Mucosa of descending colon (tissue), 3 donors: ENCODE data around the gene ECHDC3. TPM values are rescaled to one million over a fixed set of nuclear protein-coding genes. Genes with fewer than 3 reads are reported as not detected.

Experiments used
- ATAC-seq: fragments of 200-7000 bp; cut with Tn5 transposase; one replicate; pipeline ENCODE4 v1.9.1; 2020; ENCODE audit warnings: mild to moderate bottlenecking, moderate library complexity
- DNase-seq, 3 donors: peaks; one replicate each; pipeline ENCODE4 v3.0.0-alpha.2; 2020
- H3K36me3 ChIP-seq: fragments of 200-600 bp; one replicate; pipeline ENCODE4 v1.8.0; 2021; ENCODE audit warnings: low read depth, mild to moderate bottlenecking
- H3K4me1 ChIP-seq: fragments of 200-600 bp; one replicate; pipeline ENCODE4 v1.8.0; 2021; ENCODE audit warnings: low read depth, mild to moderate bottlenecking
- H3K4me3 ChIP-seq: fragments of 200-600 bp; one replicate; pipeline ENCODE4 v1.8.0; 2021; ENCODE audit warnings: mild to moderate bottlenecking
- H3K9me3 ChIP-seq: fragments of 200-600 bp; one replicate; pipeline ENCODE4 v1.8.0; 2021; ENCODE audit warnings: mild to moderate bottlenecking
- CTCF ChIP-seq: fragments of 200-600 bp; IDR thresholded peaks from one replicate; pipeline ENCODE4 v1.8.0; 2022; ENCODE audit warnings: antibody characterized with exemption, mild to moderate bottlenecking
- intact Hi-C, 2 donors: fragments of 100-400 bp; cut with DNase I in 1 of 2; cut with micrococcal nuclease in 1 of 2; formaldehyde crosslinking; loops; one replicate each; pipeline versions ENCODE4 v1.11.0 to v1.11.1; 2022; cut with DNase I, micrococcal nuclease
- total RNA-seq, 3 donors: library from RNA; stranded (reverse); fragmentation: NEBNext Ultra II Directional in 2 of 3; extraction: Animal tissue kit (Norgen Biotek cat#: 25700) in 2 of 3; gene quantifications; one replicate each; pipeline versions ENCODE4 v1.2.1 to v1.2.4, GENCODE V29; 2021 to 2023
- donor health status: DM: no; HTN: no; CAD: no; lungs with moderate emphysema.
- donor health status: DM: no; HTN: no; CAD: no.
- donor health status: DM: no; HTN: yes; CAD: no.

The ECHDC3 gene
- total RNA-seq, 3 donors from 2014 or later, result 0.43 to 9.4 (median 1.3) TPM

- TF ChIP-seq CTCF, result no peak
- Histone ChIP-seq H3K36me3 (no peaks in the 10 kb centered on the region), H3K4me3 (no peak overlapping the region), H3K4me1 (peaks cover 2% of the 10 kb centered on the region), H3K9me3 (no peaks in the 10 kb centered on the region)
- DNase-seq (no peak), ATAC-seq (no peak)
- intact Hi-C loops, result no loop called here
Measured at GRCh38 chr10:11740907-11741306, 1.3 kb upstream of the ECHDC3 start.

GRCh38 chr10:11741608-11742007 is 574 bp upstream of the ECHDC3 start:
- no peaks in the 10 kb centered on the region for H3K36me3 ChIP-seq
- intact Hi-C loops, result no loop called here
- H3K4me1 ChIP-seq, result peaks cover 2% of the 10 kb centered on the region
- TF ChIP-seq CTCF, result no peak
- no peak for DNase-seq
- no peak for ATAC-seq
- no peak overlapping the region for H3K4me3 ChIP-seq
- no peaks in the 10 kb centered on the region for H3K9me3 ChIP-seq

- H3K4me1 ChIP-seq, result peaks cover 2% of the 10 kb centered on the region
- H3K9me3 ChIP-seq, result no peaks in the 10 kb centered on the region
- intact Hi-C loops, result no loop called here
- no peak for TF ChIP-seq CTCF
- peak in 1 of 3 donors; percentile 56 for DNase-seq
- ATAC-seq, result peak; percentile 19
- peak overlapping the region; percentile 17 for H3K4me3 ChIP-seq
- no peaks in the 10 kb centered on the region for H3K36me3 ChIP-seq
Measured at GRCh38 chr10:11742779-11743298, 657 bp downstream of the ECHDC3 start.

GRCh38 chr10:11743461-11744338 is 1.5 kb downstream of the ECHDC3 start:
- no peak overlapping the region for H3K4me3 ChIP-seq
- peaks cover 2% of the 10 kb centered on the region for H3K4me1 ChIP-seq
- intact Hi-C loops, result no loop called here
- DNase-seq (no peak), ATAC-seq (no peak)
- H3K9me3 ChIP-seq, result no peaks in the 10 kb centered on the region
- H3K36me3 ChIP-seq, result no peaks in the 10 kb centered on the region
- TF ChIP-seq CTCF, result no peak

GRCh38 chr10:11745045-11745444 is 2.9 kb downstream of the ECHDC3 start:
- no peaks in the 10 kb centered on the region for H3K9me3 ChIP-seq
- no peaks in the 10 kb centered on the region for H3K36me3 ChIP-seq
- ATAC-seq (no peak), DNase-seq (no peak)
- H3K4me3 ChIP-seq, result no peak overlapping the region
- intact Hi-C loops, result no loop called here
- peaks cover 2% of the 10 kb centered on the region for H3K4me1 ChIP-seq
- no peak for TF ChIP-seq CTCF
